ENCODE data around the gene YTHDC1. TPM values are rescaled to one million over a fixed set of nuclear protein-coding genes. Genes with fewer than 3 reads are reported as not detected.

The YTHDC1 gene
- total and polyA plus RNA-seq, 2 of the 13 experiments (the other 11 are each of a cell fraction or from before 2014, with no cell fraction given), result 37.3 to 56.8 TPM

DNA sequence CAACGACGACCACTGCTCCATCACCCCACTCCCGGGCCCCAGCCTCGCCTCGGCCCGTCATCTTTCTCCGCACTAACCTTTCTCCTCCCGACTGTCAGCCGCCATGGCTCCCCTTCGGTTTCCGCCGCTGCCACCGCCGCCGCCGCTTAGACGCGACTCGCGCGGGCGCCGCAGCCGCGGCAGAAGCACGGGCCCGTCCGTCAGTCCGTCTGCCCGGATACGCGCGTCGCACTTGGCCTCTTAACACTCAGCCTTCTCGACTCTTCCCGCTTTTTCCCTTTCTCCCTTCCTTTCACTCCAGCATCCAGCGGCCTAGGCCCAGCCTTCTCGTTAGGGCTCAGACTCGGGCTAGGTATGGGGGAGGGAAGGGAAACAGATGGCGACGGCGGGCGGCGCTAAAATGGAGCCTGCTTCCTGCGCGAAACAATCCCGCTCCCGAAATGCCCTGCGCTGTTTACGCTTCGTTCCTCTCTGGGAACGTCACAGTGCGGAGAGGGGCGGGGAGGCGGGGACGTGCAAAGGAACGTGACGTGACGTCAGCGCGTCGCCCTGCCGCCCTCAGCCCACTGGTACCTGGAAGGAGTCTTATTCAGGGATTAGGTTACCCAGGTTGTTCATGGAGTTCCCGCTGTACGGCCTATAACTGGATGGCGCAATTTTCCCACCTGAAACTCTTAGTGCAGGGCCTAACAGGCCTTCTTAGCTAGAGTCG lies at the start of gene YTHDC1 (continued):
- TF ChIP-seq, protein P1, sequence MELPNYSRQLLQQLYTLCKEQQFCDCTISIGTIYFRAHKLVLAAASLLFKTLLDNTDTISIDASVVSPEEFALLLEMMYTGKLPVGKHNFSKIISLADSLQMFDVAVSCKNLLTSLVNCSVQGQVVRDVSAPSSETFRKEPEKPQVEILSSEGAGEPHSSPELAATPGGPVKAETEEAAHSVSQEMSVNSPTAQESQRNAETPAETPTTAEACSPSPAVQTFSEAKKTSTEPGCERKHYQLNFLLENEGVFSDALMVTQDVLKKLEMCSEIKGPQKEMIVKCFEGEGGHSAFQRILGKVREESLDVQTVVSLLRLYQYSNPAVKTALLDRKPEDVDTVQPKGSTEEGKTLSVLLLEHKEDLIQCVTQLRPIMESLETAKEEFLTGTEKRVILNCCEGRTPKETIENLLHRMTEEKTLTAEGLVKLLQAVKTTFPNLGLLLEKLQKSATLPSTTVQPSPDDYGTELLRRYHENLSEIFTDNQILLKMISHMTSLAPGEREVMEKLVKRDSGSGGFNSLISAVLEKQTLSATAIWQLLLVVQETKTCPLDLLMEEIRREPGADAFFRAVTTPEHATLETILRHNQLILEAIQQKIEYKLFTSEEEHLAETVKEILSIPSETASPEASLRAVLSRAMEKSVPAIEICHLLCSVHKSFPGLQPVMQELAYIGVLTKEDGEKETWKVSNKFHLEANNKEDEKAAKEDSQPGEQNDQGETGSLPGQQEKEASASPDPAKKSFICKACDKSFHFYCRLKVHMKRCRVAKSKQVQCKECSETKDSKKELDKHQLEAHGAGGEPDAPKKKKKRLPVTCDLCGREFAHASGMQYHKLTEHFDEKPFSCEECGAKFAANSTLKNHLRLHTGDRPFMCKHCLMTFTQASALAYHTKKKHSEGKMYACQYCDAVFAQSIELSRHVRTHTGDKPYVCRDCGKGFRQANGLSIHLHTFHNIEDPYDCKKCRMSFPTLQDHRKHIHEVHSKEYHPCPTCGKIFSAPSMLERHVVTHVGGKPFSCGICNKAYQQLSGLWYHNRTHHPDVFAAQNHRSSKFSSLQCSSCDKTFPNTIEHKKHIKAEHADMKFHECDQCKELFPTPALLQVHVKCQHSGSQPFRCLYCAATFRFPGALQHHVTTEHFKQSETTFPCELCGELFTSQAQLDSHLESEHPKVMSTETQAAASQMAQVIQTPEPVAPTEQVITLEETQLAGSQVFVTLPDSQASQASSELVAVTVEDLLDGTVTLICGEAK (IDR thresholded peaks at IDR 0.05), result no peak
- TF ChIP-seq, protein P1 (CRISPR knock-in tag; IDR thresholded peaks at IDR 0.05), result peak; percentile 58; the same call in 1 of the 2 replicates
- peak; percentile 90; the same call in 1 of the 2 replicates for TF ChIP-seq RARG (CRISPR knock-in tag; IDR thresholded peaks at IDR 0.05; ENCODE audit: low read depth)
- TF ChIP-seq, protein P2, sequence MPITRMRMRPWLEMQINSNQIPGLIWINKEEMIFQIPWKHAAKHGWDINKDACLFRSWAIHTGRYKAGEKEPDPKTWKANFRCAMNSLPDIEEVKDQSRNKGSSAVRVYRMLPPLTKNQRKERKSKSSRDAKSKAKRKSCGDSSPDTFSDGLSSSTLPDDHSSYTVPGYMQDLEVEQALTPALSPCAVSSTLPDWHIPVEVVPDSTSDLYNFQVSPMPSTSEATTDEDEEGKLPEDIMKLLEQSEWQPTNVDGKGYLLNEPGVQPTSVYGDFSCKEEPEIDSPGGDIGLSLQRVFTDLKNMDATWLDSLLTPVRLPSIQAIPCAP (CRISPR knock-in tag; IDR thresholded peaks at IDR 0.05; ENCODE audit: low read depth), result 0 out of 2 replicates have a peak, but pooled peaks have one; percentile 79
- TF ChIP-seq, protein P3, sequence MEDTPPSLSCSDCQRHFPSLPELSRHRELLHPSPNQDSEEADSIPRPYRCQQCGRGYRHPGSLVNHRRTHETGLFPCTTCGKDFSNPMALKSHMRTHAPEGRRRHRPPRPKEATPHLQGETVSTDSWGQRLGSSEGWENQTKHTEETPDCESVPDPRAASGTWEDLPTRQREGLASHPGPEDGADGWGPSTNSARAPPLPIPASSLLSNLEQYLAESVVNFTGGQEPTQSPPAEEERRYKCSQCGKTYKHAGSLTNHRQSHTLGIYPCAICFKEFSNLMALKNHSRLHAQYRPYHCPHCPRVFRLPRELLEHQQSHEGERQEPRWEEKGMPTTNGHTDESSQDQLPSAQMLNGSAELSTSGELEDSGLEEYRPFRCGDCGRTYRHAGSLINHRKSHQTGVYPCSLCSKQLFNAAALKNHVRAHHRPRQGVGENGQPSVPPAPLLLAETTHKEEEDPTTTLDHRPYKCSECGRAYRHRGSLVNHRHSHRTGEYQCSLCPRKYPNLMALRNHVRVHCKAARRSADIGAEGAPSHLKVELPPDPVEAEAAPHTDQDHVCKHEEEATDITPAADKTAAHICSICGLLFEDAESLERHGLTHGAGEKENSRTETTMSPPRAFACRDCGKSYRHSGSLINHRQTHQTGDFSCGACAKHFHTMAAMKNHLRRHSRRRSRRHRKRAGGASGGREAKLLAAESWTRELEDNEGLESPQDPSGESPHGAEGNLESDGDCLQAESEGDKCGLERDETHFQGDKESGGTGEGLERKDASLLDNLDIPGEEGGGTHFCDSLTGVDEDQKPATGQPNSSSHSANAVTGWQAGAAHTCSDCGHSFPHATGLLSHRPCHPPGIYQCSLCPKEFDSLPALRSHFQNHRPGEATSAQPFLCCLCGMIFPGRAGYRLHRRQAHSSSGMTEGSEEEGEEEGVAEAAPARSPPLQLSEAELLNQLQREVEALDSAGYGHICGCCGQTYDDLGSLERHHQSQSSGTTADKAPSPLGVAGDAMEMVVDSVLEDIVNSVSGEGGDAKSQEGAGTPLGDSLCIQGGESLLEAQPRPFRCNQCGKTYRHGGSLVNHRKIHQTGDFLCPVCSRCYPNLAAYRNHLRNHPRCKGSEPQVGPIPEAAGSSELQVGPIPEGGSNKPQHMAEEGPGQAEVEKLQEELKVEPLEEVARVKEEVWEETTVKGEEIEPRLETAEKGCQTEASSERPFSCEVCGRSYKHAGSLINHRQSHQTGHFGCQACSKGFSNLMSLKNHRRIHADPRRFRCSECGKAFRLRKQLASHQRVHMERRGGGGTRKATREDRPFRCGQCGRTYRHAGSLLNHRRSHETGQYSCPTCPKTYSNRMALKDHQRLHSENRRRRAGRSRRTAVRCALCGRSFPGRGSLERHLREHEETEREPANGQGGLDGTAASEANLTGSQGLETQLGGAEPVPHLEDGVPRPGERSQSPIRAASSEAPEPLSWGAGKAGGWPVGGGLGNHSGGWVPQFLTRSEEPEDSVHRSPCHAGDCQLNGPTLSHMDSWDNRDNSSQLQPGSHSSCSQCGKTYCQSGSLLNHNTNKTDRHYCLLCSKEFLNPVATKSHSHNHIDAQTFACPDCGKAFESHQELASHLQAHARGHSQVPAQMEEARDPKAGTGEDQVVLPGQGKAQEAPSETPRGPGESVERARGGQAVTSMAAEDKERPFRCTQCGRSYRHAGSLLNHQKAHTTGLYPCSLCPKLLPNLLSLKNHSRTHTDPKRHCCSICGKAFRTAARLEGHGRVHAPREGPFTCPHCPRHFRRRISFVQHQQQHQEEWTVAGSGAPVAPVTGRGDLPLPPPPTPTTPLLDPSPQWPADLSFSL (CRISPR knock-in tag; IDR thresholded peaks at IDR 0.05), result no peak
- TF ChIP-seq, protein P4, sequence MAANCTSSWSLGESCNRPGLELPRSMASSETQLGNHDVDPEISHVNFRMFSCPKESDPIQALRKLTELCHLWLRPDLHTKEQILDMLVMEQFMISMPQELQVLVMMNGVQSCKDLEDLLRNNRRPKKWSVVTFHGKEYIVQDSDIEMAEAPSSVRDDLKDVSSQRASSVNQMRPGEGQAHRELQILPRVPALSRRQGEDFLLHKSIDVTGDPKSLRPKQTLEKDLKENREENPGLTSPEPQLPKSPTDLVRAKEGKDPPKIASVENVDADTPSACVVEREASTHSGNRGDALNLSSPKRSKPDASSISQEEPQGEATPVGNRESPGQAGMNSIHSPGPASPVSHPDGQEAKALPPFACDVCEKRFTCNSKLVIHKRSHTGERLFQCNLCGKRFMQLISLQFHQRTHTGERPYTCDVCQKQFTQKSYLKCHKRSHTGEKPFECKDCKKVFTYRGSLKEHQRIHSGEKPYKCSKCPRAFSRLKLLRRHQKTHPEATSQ (CRISPR knock-in tag; IDR thresholded peaks at IDR 0.05; ENCODE audit: borderline replicate concordance), result peak; percentile 73; the same call in 1 of the 2 replicates
- TF ChIP-seq ATF2 (CRISPR knock-in tag; IDR thresholded peaks at IDR 0.05), result peak; percentile 95
